K562 (cell line): ENCODE data around the gene VGLL4. TPM values are rescaled to one million over a fixed set of nuclear protein-coding genes. Genes with fewer than 3 reads are reported as not detected.

ENCODE experiments used
- ATAC-seq: fragments of 200-7000 bp; cut with Tn5 transposase; 3 replicates; pipeline ENCODE4 v1.9.1; 2020; ENCODE audit warnings: moderate library complexity
- BruUV-seq: library from RNA; stranded (reverse); fragments of 400-500 nt; replicated peaks from 2 replicates; lab custom pipeline; 2021; lab: Mats Ljungman, UMichigan
- CTCF ChIA-PET: fragments of 300-600 bp; formaldehyde crosslinking; extraction: SDS; loops from one replicate; lab custom pipeline; 2021; ENCODE audit warnings: low intra/inter-chr PET ratio; lab: Yijun Ruan, JAX
- POLR2A ChIA-PET: fragments of 300-600, 350-650 bp; sonication (Branson Sonifier 250); formaldehyde crosslinking; extraction: SDS; loops from one replicate; lab custom pipeline; 2021; ENCODE audit warnings: antibody characterized with exemption, inconsistent platforms; lab: Yijun Ruan, JAX
- DNase-seq, 4 experiments: peaks; one replicate each; pipeline versions ENCODE4 v3.0.0 to v3.0.0-alpha.2; 2011 to 2018; ENCODE audit warnings: low spot score in 3 of 4, mixed read lengths in 3 of 4; ENCODE audit errors: extremely low read depth in 1 of 4
- FAIRE-seq: peaks from 2 replicates; lab custom pipeline; 2011; peaks lifted over from hg19 to GRCh38; lab: Jason Lieb, UNC
- H2AFZ ChIP-seq: 2 replicates; pipeline ENCODE4 v1.6.0; 2011; ENCODE audit warnings: low read depth, low read length, control low read depth, inconsistent platforms
- H3K27ac ChIP-seq: fragments of 200-600 bp; 3 replicates; pipeline ENCODE4 v1.8.0; 2011; ENCODE audit warnings: low read depth, mild to moderate bottlenecking, control low read depth, inconsistent platforms, low read length, moderate library complexity, mixed read lengths; ENCODE audit errors: extremely low read depth
- H3K27me3 ChIP-seq, 2 experiments: fragments of 300-600 bp in 1 of 2; 2 replicates in 1 of 2; 3 replicates in 1 of 2; pipeline versions ENCODE4 v1.6.0 to v1.8.0; 2011; ENCODE audit warnings: inconsistent platforms in 2 of 2, low read length in 2 of 2, mild to moderate bottlenecking in 1 of 2, mixed read lengths in 1 of 2, moderate library complexity in 1 of 2; ENCODE audit not compliant: control insufficient read depth in 2 of 2, insufficient read depth in 2 of 2
- H3K36me3 ChIP-seq: fragments of 300-600 bp; 3 replicates; pipeline ENCODE4 v1.8.0; 2011; ENCODE audit warnings: mild to moderate bottlenecking, low read length, inconsistent platforms; ENCODE audit not compliant: control insufficient read depth, insufficient read depth
- H3K4me1 ChIP-seq, 2 experiments: fragments of 200-600 bp in 1 of 2; replicated peaks in 1 of 2; 2 replicates in 1 of 2; 3 replicates in 1 of 2; pipeline versions ENCODE4 v1.5.1 to v1.8.0; 2011; ENCODE audit warnings: inconsistent platforms in 2 of 2, low read length in 2 of 2, mild to moderate bottlenecking in 1 of 2, mixed read lengths in 1 of 2, moderate library complexity in 1 of 2; ENCODE audit not compliant: control insufficient read depth in 2 of 2, insufficient read depth in 2 of 2
- H3K4me2 ChIP-seq: 2 replicates; pipeline ENCODE4 v1.6.1; 2011; ENCODE audit warnings: low read length, control low read depth, inconsistent platforms, mixed read lengths; ENCODE audit not compliant: insufficient read depth
- H3K4me3 ChIP-seq: fragments of 200-600 bp; sonication (generic), shearing (Covaris generic); 2 replicates; pipeline ENCODE4 v1.5.1; 2016; ENCODE audit warnings: control low read depth, inconsistent platforms
- H3K79me2 ChIP-seq: fragments of 200-600 bp; 3 replicates; pipeline ENCODE4 v1.8.0; 2011; ENCODE audit warnings: low read length, inconsistent platforms; ENCODE audit not compliant: control insufficient read depth, insufficient read depth
- H3K9ac ChIP-seq, 2 experiments: 2 replicates each; pipeline versions ENCODE4 v1.6.0 to v1.6.1; 2011; ENCODE audit warnings: low read depth in 2 of 2, low read length in 2 of 2, control low read depth in 1 of 2, inconsistent platforms in 1 of 2, mild to moderate bottlenecking in 1 of 2, mixed read lengths in 1 of 2; ENCODE audit not compliant: insufficient read depth in 1 of 2
- H3K9me1 ChIP-seq: one replicate; pipeline ENCODE4 v1.6.0; 2011; ENCODE audit warnings: inconsistent platforms, mild to moderate bottlenecking, low read length, moderate library complexity; ENCODE audit not compliant: control insufficient read depth, insufficient read depth
- H3K9me3 ChIP-seq: replicated peaks from 2 replicates; pipeline ENCODE4 v1.5.1; 2011; ENCODE audit warnings: low read depth, low read length, inconsistent platforms; ENCODE audit not compliant: control insufficient read depth, insufficient read depth
- H4K20me1 ChIP-seq: replicated peaks from 2 replicates; pipeline ENCODE4 v1.6.1; 2011; ENCODE audit warnings: low read length, inconsistent platforms, mixed read lengths; ENCODE audit not compliant: control insufficient read depth, insufficient read depth
- ARID1B ChIP-seq: fragments of 450-650 bp; IDR thresholded peaks from 2 replicates; pipeline ENCODE4 v1.6.1; 2016; ENCODE audit warnings: antibody characterized with exemption, mild to moderate bottlenecking, inconsistent platforms
- CBFA2T3 ChIP-seq: fragments of 450-650 bp; IDR thresholded peaks from 2 replicates; pipeline ENCODE4 v1.6.1; 2017
- CHCHD3 ChIP-seq: fragments of 250-450 bp; sonication (Bioruptor Pico); IDR thresholded peaks from 2 replicates; pipeline ENCODE4 v2.1.2; 2022; ENCODE audit warnings: mild to moderate bottlenecking
- CHD4 ChIP-seq: fragments of 200-600 bp; sonication (generic); IDR thresholded peaks from 3 replicates; pipeline ENCODE4 v1.6.1; 2012; ENCODE audit warnings: low read depth, mild to moderate bottlenecking, mixed read lengths, low read length, inconsistent platforms; ENCODE audit not compliant: insufficient read depth, insufficient replicate concordance, poor library complexity, severe bottlenecking
- FOXK1 ChIP-seq: sonication (generic); formaldehyde crosslinking; IDR thresholded peaks from 2 replicates; pipeline ENCODE4 v1.8.0; 2022; ENCODE audit warnings: missing genetic modification reagents, mild to moderate bottlenecking, borderline replicate concordance
- FOXK2 ChIP-seq, 2 experiments: fragments of 450-650 bp; IDR thresholded peaks in 1 of 2; conservative IDR thresholded peaks in 1 of 2; 2 replicates each; pipeline ENCODE4 v1.6.1; 2016; ENCODE audit warnings: low read depth in 2 of 2, mild to moderate bottlenecking in 1 of 2
- PRPF4 ChIP-seq: fragments of 200-400 bp; formaldehyde crosslinking; IDR thresholded peaks from one replicate; pipeline ENCODE4 v1.6.1; 2017; ENCODE audit warnings: low read length, low read depth, mild to moderate bottlenecking; ENCODE audit not compliant: insufficient read depth, poor library complexity, severe bottlenecking
- TCF3 ChIP-seq: sonication (generic); formaldehyde crosslinking; IDR thresholded peaks from 2 replicates; pipeline ENCODE4 v1.4.0; 2020; ENCODE audit warnings: mild to moderate bottlenecking, missing genetic modification reagents
- ZNF584 ChIP-seq: fragments of 200-800 bp; sonication (Bioruptor generic); IDR thresholded peaks from 2 replicates; pipeline ENCODE4 v1.6.1; 2016; ENCODE audit warnings: low read depth, mild to moderate bottlenecking, missing genetic modification characterization, missing compliant biosample characterization
- WGBS: fragments of 100-300 bp; shearing (Covaris generic); methylation state at CpG from one replicate; pipeline ENCODE4 v1.1.6; 2016; ENCODE audit warnings: low coverage, mixed read lengths; ENCODE audit not compliant: insufficient coverage; ENCODE audit errors: missing lambda C conversion rate; 5-methylcytosine and 5-hydroxymethylcytosine counted together
- in situ Hi-C: fragments of 300-500 bp; cut with MboI; formaldehyde crosslinking; loops from 4 replicates; pipeline ENCODE4 v1.15.0; 2018; ENCODE audit warnings: inconsistent platforms, mixed read lengths
- intact Hi-C: fragments of 100-400 bp; cut with micrococcal nuclease; formaldehyde crosslinking; loops from 2 replicates; pipeline ENCODE4 v1.14.2; 2022
- polyA plus RNA-seq, 8 experiments: library from polyadenylated mRNA; depleted of rRNA in 4 of 8; stranded (reverse) in 5 of 8; unstranded in 3 of 8; fragments of >200 nt; fragmentation: Nextera tagmentation in 2 of 8; fragmentation: Illumina TruSeq in 1 of 8; extraction: Ambion mirVana in 2 of 8; extraction: Trizol in 1 of 8; gene quantifications; 2 replicates each; pipeline versions ENCODE4 v1.2.1 to v1.2.3, GENCODE V29; 2011 to 2014; ENCODE audit warnings: inconsistent platforms in 1 of 8, missing spikeins in 1 of 8
- total RNA-seq, 7 experiments: library from RNA; depleted of rRNA in 6 of 7; stranded (reverse); fragments of >200 nt in 6 of 7; fragmentation: Illumina TruSeq in 2 of 7; extraction: Trizol in 2 of 7; gene quantifications; 2 replicates each; pipeline versions ENCODE4 v1.2.1 to v1.2.3, GENCODE V29; 2011 to 2021; ENCODE audit warnings: low replicate concordance in 1 of 7
- TF ChIP-seq, protein P1 (sequence below): fragments of 450-650 bp; IDR thresholded peaks from 2 replicates; pipeline ENCODE4 v1.7.0; 2016; ENCODE audit warnings: borderline replicate concordance
- TF ChIP-seq, protein P2 (sequence below), 3 experiments: fragments of 200-800 bp in 1 of 3; sonication (Bioruptor generic) in 1 of 3; sonication (generic) in 1 of 3; formaldehyde crosslinking in 1 of 3; IDR thresholded peaks; 2 replicates each; pipeline versions ENCODE4 v1.6.1 to v1.8.0; 2016 to 2022; ENCODE audit warnings: mild to moderate bottlenecking in 2 of 3, missing compliant biosample characterization in 2 of 3, missing genetic modification characterization in 2 of 3, missing genetic modification reagents in 1 of 3
- TF ChIP-seq, protein P3 (sequence below): IDR thresholded peaks from 3 replicates; pipeline ENCODE4 v1.6.1; 2011; ENCODE audit warnings: borderline replicate concordance, mild to moderate bottlenecking; ENCODE audit not compliant: insufficient read length, insufficient read depth
- TF ChIP-seq, protein P4 (sequence below): fragments of 450-650 bp; IDR thresholded peaks from 2 replicates; pipeline ENCODE4 v1.6.1; 2018; ENCODE audit not compliant: partially characterized antibody

VGLL4 gene
- total and polyA plus RNA-seq, 9 of the 15 experiments (the other 6 are each of a cell fraction or from before 2014, with no cell fraction given) = 0.27 to 10.9 (median 8.6) TPM

DNA sequence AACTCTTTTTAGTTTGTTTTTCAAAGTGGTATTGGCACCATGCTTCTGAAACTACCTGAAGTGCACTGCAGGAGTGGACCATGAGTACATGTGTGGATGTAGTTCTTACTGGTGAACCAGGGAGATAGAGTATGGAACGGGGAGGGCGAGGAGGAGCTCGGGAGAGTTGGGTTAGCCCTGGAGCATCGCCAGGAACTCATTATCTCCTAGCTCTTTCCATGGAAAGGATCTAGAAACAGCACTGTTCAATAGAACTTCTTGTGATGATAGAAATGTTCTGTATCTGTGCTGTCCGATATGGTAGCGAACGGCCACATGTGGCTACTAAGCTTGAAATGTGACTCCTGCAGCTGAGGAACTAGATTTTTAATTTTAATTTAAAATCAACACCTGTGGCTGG, 47.3 kb downstream of the VGLL4 start:
- DNase-seq (peak in 1 of 4 experiments; percentile 48), FAIRE-seq (no peak), ATAC-seq (no peak)
- Histone ChIP-seq H3K36me3 (peaks cover 5% of the 10 kb centered on the region; the same call in 2 of the 3 replicates), H3K4me1 (0 out of 5 replicates have a peak, but pooled peaks cover 0 to 2% of the 10 kb centered on the region in 2 experiments), H3K4me3 (no peak overlapping the region), H4K20me1 (no peaks in the 10 kb centered on the region; the same call in 1 of the 2 replicates), H3K9me3 (no peaks in the 10 kb centered on the region), H3K79me2 (no peaks in the 10 kb centered on the region), H3K9me1 (no peaks in the 10 kb centered on the region), H3K27ac (no peak overlapping the region), H2AFZ (no peak overlapping the region), H3K9ac (no peak overlapping the region), H3K4me2 (no peak overlapping the region), H3K27me3 (no peaks in the 10 kb centered on the region)
- ChIA-PET CTCF (no interaction called here), POLR2A (interaction anchor here (0.7 to 1.7 kb wide), 2 partner anchors 11 to 76 kb away, joined by 3 to 8 read pairs; no protein-coding TSS in a partner anchor)
- WGBS = 34% methylated on average over 7 of the region's 7 CpGs
- in situ Hi-C loops (no loop called here), intact Hi-C loops (no loop called here)
- BruUV-seq = no TSS peak
- TF ChIP-seq ARID1B = peak; percentile 15; the same call in 1 of the 2 replicates
- TF ChIP-seq, protein P1, sequence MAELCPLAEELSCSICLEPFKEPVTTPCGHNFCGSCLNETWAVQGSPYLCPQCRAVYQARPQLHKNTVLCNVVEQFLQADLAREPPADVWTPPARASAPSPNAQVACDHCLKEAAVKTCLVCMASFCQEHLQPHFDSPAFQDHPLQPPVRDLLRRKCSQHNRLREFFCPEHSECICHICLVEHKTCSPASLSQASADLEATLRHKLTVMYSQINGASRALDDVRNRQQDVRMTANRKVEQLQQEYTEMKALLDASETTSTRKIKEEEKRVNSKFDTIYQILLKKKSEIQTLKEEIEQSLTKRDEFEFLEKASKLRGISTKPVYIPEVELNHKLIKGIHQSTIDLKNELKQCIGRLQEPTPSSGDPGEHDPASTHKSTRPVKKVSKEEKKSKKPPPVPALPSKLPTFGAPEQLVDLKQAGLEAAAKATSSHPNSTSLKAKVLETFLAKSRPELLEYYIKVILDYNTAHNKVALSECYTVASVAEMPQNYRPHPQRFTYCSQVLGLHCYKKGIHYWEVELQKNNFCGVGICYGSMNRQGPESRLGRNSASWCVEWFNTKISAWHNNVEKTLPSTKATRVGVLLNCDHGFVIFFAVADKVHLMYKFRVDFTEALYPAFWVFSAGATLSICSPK = no peak
- no peak for TF ChIP-seq ZNF584 (CRISPR knock-in tag)
- peak; percentile 80 for TF ChIP-seq TCF3 (CRISPR knock-in tag)
- peak; percentile 47; the same call in 1 of the 2 replicates for TF ChIP-seq CBFA2T3
- no peak for TF ChIP-seq FOXK2 (conservative IDR thresholded peaks at IDR 0.05 in 1 of 2, IDR thresholded peaks at IDR 0.05 in 1 of 2; ENCODE audit: low read depth in 2 of 2)
- TF ChIP-seq, protein P2, sequence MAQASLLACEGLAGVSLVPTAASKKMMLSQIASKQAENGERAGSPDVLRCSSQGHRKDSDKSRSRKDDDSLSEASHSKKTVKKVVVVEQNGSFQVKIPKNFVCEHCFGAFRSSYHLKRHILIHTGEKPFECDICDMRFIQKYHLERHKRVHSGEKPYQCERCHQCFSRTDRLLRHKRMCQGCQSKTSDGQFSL (CRISPR knock-in tag; IDR thresholded peaks at IDR 0.05) = no peak
- TF ChIP-seq, protein P2 (tag; IDR thresholded peaks at IDR 0.05) = no peak
- TF ChIP-seq, protein P3, sequence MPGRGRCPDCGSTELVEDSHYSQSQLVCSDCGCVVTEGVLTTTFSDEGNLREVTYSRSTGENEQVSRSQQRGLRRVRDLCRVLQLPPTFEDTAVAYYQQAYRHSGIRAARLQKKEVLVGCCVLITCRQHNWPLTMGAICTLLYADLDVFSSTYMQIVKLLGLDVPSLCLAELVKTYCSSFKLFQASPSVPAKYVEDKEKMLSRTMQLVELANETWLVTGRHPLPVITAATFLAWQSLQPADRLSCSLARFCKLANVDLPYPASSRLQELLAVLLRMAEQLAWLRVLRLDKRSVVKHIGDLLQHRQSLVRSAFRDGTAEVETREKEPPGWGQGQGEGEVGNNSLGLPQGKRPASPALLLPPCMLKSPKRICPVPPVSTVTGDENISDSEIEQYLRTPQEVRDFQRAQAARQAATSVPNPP = no peak
- no peak for TF ChIP-seq PRPF4
- TF ChIP-seq FOXK1 (CRISPR knock-in tag) = no peak
- TF ChIP-seq, protein P4, sequence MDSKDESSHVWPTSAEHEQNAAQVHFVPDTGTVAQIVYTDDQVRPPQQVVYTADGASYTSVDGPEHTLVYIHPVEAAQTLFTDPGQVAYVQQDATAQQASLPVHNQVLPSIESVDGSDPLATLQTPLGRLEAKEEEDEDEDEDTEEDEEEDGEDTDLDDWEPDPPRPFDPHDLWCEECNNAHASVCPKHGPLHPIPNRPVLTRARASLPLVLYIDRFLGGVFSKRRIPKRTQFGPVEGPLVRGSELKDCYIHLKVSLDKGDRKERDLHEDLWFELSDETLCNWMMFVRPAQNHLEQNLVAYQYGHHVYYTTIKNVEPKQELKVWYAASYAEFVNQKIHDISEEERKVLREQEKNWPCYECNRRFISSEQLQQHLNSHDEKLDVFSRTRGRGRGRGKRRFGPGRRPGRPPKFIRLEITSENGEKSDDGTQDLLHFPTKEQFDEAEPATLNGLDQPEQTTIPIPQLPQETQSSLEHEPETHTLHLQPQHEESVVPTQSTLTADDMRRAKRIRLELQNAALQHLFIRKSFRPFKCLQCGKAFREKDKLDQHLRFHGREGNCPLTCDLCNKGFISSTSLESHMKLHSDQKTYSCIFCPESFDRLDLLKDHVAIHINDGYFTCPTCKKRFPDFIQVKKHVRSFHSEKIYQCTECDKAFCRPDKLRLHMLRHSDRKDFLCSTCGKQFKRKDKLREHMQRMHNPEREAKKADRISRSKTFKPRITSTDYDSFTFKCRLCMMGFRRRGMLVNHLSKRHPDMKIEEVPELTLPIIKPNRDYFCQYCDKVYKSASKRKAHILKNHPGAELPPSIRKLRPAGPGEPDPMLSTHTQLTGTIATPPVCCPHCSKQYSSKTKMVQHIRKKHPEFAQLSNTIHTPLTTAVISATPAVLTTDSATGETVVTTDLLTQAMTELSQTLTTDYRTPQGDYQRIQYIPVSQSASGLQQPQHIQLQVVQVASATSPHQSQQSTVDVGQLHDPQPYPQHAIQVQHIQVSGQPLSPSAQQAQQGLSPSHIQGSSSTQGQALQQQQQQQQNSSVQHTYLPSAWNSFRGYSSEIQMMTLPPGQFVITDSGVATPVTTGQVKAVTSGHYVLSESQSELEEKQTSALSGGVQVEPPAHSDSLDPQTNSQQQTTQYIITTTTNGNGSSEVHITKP = peak; percentile 50
- no peak for TF ChIP-seq CHCHD3 (CRISPR knock-in tag)
- TF ChIP-seq CHD4 = no peak
